ENCODE measurements around the gene NOP10. TPM values are rescaled to one million over a fixed set of nuclear protein-coding genes. Genes with fewer than 3 reads are reported as not detected.

Gene NOP10
- polyA plus RNA-seq, 1 donor = 161 TPM

DNA sequence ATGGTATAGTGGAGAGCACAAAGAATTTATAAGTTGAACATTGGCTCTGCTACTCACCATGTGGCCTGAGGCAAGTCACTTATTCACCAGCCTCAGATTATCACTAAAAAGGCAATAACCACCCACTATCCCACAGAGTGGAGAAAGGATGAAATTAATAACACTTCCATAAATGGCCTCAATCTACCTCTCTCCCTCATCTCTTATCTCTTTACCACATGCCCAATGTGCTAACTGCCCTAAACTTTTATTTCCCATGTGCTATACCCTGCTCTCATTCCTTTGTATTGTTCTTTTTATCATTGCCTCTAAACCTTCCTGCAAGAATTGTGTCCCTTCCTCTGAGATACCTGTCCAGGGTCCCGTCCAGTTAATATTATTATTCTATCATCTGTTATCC lies 31.4 kb downstream of the NOP10 start:
- no peak overlapping the region for H3K4me3 ChIP-seq (ENCODE audit: low read length)
- H3K4me1 ChIP-seq (ENCODE audit: control insufficient read depth, insufficient read depth, low read length) = no peaks in the 10 kb centered on the region
- H3K9me3 ChIP-seq (ENCODE audit: control insufficient read depth, low read depth, low read length) = no peaks in the 10 kb centered on the region
- DNase-seq = no peak
- H3K27ac ChIP-seq (ENCODE audit: low read length) = no peak overlapping the region
- peaks cover 2% of the 10 kb centered on the region for H3K36me3 ChIP-seq (ENCODE audit: control insufficient read depth, insufficient read depth, low read length)
- WGBS (ENCODE audit: insufficient coverage, low lambda C conversion rate) = 88% methylated on average over 1 of the region's 1 CpG
- no peaks in the 10 kb centered on the region for H3K27me3 ChIP-seq (ENCODE audit: control insufficient read depth, insufficient read depth, low read length)

DNA sequence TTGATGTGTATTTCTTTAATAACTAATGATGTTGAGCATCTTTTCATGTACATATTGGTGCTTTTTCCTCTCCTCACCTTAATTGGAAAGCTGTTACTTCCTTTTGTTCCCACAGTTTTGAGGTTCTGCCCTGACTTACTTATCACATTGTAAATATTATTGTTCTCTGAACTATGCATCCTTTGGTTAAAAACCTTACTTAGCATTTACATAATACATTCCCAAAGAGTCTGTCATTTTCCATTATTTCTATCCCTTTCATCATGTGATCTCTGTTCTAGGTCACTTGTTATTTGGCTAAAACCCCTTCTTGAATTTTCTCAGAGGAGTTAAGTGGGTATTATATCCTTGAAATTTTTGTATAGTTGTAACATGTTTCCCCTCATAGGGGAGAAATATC lies 38.3 kb downstream of the NOP10 start:
- H3K27ac ChIP-seq (ENCODE audit: low read length) = no peak overlapping the region
- H3K4me1 ChIP-seq (ENCODE audit: control insufficient read depth, insufficient read depth, low read length) = no peaks in the 10 kb centered on the region
- H3K4me3 ChIP-seq (ENCODE audit: low read length) = no peak overlapping the region
- H3K36me3 ChIP-seq (ENCODE audit: control insufficient read depth, insufficient read depth, low read length) = no peaks in the 10 kb centered on the region
- H3K9me3 ChIP-seq (ENCODE audit: control insufficient read depth, low read depth, low read length) = no peaks in the 10 kb centered on the region
- DNase-seq = no peak
- H3K27me3 ChIP-seq (ENCODE audit: control insufficient read depth, insufficient read depth, low read length) = no peaks in the 10 kb centered on the region

DNA sequence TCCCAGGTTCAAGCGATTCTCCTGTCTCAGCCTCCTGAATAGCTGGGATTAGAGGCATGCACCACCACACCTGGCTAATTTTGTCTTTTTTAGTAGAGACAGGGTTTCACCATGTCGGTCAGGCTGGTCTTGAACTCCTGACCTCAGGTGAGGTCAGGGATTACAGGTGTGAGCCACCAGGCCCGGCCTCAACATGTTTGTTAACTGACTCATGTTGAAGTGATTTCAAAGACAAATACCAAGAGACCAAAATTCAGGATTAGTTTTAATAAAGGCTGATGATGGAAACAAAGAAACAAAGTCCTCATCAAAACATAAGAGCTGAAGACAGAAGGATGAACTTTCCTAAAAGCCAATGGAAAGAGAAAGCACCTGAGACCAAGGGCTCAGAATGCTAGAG lies 41.9 kb downstream of the NOP10 start:
- H3K9me3 ChIP-seq (ENCODE audit: control insufficient read depth, low read depth, low read length) = no peaks in the 10 kb centered on the region
- WGBS (ENCODE audit: insufficient coverage, low lambda C conversion rate) = no CpG with 5 or more reads among the region's 3 CpGs
- H3K4me3 ChIP-seq (ENCODE audit: low read length) = no peak overlapping the region
- H3K4me1 ChIP-seq (ENCODE audit: control insufficient read depth, insufficient read depth, low read length) = no peaks in the 10 kb centered on the region
- H3K27ac ChIP-seq (ENCODE audit: low read length) = no peak overlapping the region
- H3K27me3 ChIP-seq (ENCODE audit: control insufficient read depth, insufficient read depth, low read length) = no peaks in the 10 kb centered on the region
- H3K36me3 ChIP-seq (ENCODE audit: control insufficient read depth, insufficient read depth, low read length) = no peaks in the 10 kb centered on the region
- no peak for DNase-seq

GRCh38 chr15:34297059-34297458 lies 45.9 kb downstream of the NOP10 start:
- H3K27ac ChIP-seq (ENCODE audit: low read length) = no peak overlapping the region
- H3K9me3 ChIP-seq (ENCODE audit: control insufficient read depth, low read depth, low read length) = peaks cover 4% of the 10 kb centered on the region
- DNase-seq = no peak
- H3K27me3 ChIP-seq (ENCODE audit: control insufficient read depth, insufficient read depth, low read length) = no peaks in the 10 kb centered on the region
- peaks cover 5% of the 10 kb centered on the region for H3K36me3 ChIP-seq (ENCODE audit: control insufficient read depth, insufficient read depth, low read length)
- H3K4me1 ChIP-seq (ENCODE audit: control insufficient read depth, insufficient read depth, low read length) = no peaks in the 10 kb centered on the region
- H3K4me3 ChIP-seq (ENCODE audit: low read length) = no peak overlapping the region
- 0% methylated on average over 1 of the region's 1 CpG for WGBS (ENCODE audit: insufficient coverage, low lambda C conversion rate)

DNA sequence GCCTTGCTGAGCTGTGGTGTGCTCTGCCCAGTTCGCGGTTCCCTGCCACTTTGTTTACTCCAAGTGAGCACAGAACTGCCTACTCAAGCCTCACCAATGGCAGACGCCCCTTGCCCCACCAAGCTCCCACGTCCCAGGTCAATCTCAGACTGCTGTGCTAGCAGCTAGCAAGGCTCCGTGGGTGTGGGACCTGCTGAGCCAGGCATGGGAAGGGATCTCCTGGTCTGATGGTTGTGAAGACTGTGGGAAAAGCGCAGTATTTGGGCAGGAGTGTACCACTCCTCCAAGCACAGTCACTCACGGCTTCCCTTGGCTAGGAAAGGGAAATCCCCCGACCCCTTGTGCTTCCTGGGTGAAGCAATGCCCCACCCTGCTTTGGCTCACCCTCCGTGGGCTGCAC lies 50.3 kb downstream of the NOP10 start:
- H3K9me3 ChIP-seq (ENCODE audit: control insufficient read depth, low read depth, low read length) = peaks cover 4% of the 10 kb centered on the region
- no peaks in the 10 kb centered on the region for H3K27me3 ChIP-seq (ENCODE audit: control insufficient read depth, insufficient read depth, low read length)
- WGBS (ENCODE audit: insufficient coverage, low lambda C conversion rate) = no CpG with 5 or more reads among the region's 9 CpGs
- H3K4me3 ChIP-seq (ENCODE audit: low read length) = no peak overlapping the region
- no peak for DNase-seq
- H3K4me1 ChIP-seq (ENCODE audit: control insufficient read depth, insufficient read depth, low read length) = no peaks in the 10 kb centered on the region
- H3K27ac ChIP-seq (ENCODE audit: low read length) = no peak overlapping the region
- H3K36me3 ChIP-seq (ENCODE audit: control insufficient read depth, insufficient read depth, low read length) = peaks cover 5% of the 10 kb centered on the region

Other genes with a start within 250 kb of the NOP10 start
- gene EMC7, start 241.3 kb downstream of the NOP10 start, polyA plus RNA-seq = 52.1 TPM
- gene PGBD4, start 241.1 kb downstream of the NOP10 start, polyA plus RNA-seq = 1.9 TPM
- gene KATNBL1, start 133.0 kb downstream of the NOP10 start, polyA plus RNA-seq = 59.4 TPM
- gene EMC4, start 118.1 kb downstream of the NOP10 start, polyA plus RNA-seq = 85.2 TPM
- 25.6 TPM for gene SLC12A6, start 5.4 kb downstream of the NOP10 start, polyA plus RNA-seq
- 0.09 TPM for gene NUTM1, start 179 bp upstream of the NOP10 start, polyA plus RNA-seq
- gene LPCAT4, start 24.1 kb upstream of the NOP10 start, polyA plus RNA-seq = 56.2 TPM
- 106 TPM for gene GOLGA8A, start 94.7 kb upstream of the NOP10 start, polyA plus RNA-seq
- 126 TPM for gene GOLGA8B, start 240.5 kb upstream of the NOP10 start, polyA plus RNA-seq